Neuronal stem cell (in vitro differentiated cells): ENCODE results near the gene SLC26A11.
A peak's percentile ranks its signal among the peaks of the same experiment; 100 is the strongest.
"Not testable (repeated sequence)": the region's sequence is repeated elsewhere in the genome, so short reads cannot be mapped to it uniquely, and the experiment has no call there.

Experiments used
- DNase-seq: peaks from one replicate; pipeline ENCODE4 v3.0.0-alpha.2; 2013; ENCODE audit warnings: low spot score
- H2AFZ ChIP-seq: one replicate; pipeline ENCODE4 v1.6.1; 2013; ENCODE audit warnings: mild to moderate bottlenecking, low read length, inconsistent platforms
- H2AK5ac ChIP-seq: 2 replicates; pipeline ENCODE4 v1.6.1; 2013; ENCODE audit warnings: low read depth, mild to moderate bottlenecking, inconsistent platforms, low read length, moderate library complexity, mixed read lengths
- H2BK120ac ChIP-seq: 2 replicates; pipeline ENCODE4 v1.6.1; 2013; ENCODE audit warnings: low read depth, mild to moderate bottlenecking, inconsistent platforms, low read length, moderate library complexity, mixed read lengths
- H2BK12ac ChIP-seq: one replicate; pipeline ENCODE4 v1.6.1; 2013; ENCODE audit warnings: low read length, inconsistent platforms
- H2BK15ac ChIP-seq: 2 replicates; pipeline ENCODE4 v1.6.1; 2013; ENCODE audit warnings: mild to moderate bottlenecking, low read length, inconsistent platforms, mixed read lengths
- H2BK5ac ChIP-seq: one replicate; pipeline ENCODE4 v1.6.1; 2013; ENCODE audit warnings: inconsistent platforms, mild to moderate bottlenecking, low read length, moderate library complexity
- H3K14ac ChIP-seq: one replicate; pipeline ENCODE4 v1.6.1; 2013; ENCODE audit warnings: low read length, inconsistent platforms
- H3K18ac ChIP-seq: 2 replicates; pipeline ENCODE4 v1.6.1; 2013; ENCODE audit warnings: low read length, inconsistent platforms
- H3K23ac ChIP-seq: 2 replicates; pipeline ENCODE4 v1.6.1; 2013; ENCODE audit warnings: low read depth, mild to moderate bottlenecking, mixed read lengths, low read length, inconsistent platforms; ENCODE audit not compliant: poor library complexity
- H3K27ac ChIP-seq: replicated peaks from 3 replicates; pipeline ENCODE4 v1.5.1; 2013; ENCODE audit warnings: low read length, inconsistent platforms
- H3K27me3 ChIP-seq, 3 experiments: 2 replicates each; pipeline ENCODE4 v1.6.1; 2013; ENCODE audit warnings: low read length in 3 of 3, mild to moderate bottlenecking in 2 of 3, inconsistent platforms in 1 of 3, low read depth in 1 of 3, mixed read lengths in 1 of 3, moderate library complexity in 1 of 3; ENCODE audit not compliant: control insufficient read depth in 3 of 3, insufficient read depth in 3 of 3
- H3K36me3 ChIP-seq, 2 donors: replicated peaks in 1 of 2; 2 replicates each; pipeline ENCODE4 v1.6.1; 2013; ENCODE audit warnings: low read length in 2 of 2; ENCODE audit not compliant: control insufficient read depth in 2 of 2, insufficient read depth in 2 of 2
- H3K4ac ChIP-seq: 2 replicates; pipeline ENCODE4 v1.6.1; 2013; ENCODE audit warnings: inconsistent platforms, mild to moderate bottlenecking, low read length, moderate library complexity
- H3K4me1 ChIP-seq, 2 donors: 1 replicate in 1 of 2; 2 replicates in 1 of 2; pipeline ENCODE4 v1.6.1; 2013; ENCODE audit warnings: low read length in 2 of 2, low read depth in 1 of 2; ENCODE audit not compliant: control insufficient read depth in 2 of 2, insufficient read depth in 1 of 2
- H3K4me2 ChIP-seq: one replicate; pipeline ENCODE4 v1.6.1; 2013; ENCODE audit warnings: mild to moderate bottlenecking, low read length, inconsistent platforms; ENCODE audit not compliant: insufficient read depth, poor library complexity, severe bottlenecking
- H3K4me3 ChIP-seq, 2 donors: 2 replicates each; pipeline ENCODE4 v1.5.1; 2013; ENCODE audit warnings: low read length in 2 of 2, mild to moderate bottlenecking in 2 of 2, inconsistent platforms in 1 of 2, moderate library complexity in 1 of 2
- H3K79me1 ChIP-seq: one replicate; pipeline ENCODE4 v1.6.1; 2013; ENCODE audit warnings: low read depth, mild to moderate bottlenecking, inconsistent platforms, low read length, moderate library complexity
- H3K9ac ChIP-seq: one replicate; pipeline ENCODE4 v1.6.1; 2013; ENCODE audit warnings: mild to moderate bottlenecking, low read depth, low read length, inconsistent platforms; ENCODE audit not compliant: poor library complexity
- H3K9me3 ChIP-seq, 2 donors: replicated peaks in 1 of 2; 2 replicates each; pipeline versions ENCODE3 to v1.6.1; 2013; ENCODE audit warnings: low read length in 2 of 2, mild to moderate bottlenecking in 2 of 2, inconsistent platforms in 1 of 2, low read depth in 1 of 2, mixed read lengths in 1 of 2, moderate library complexity in 1 of 2; ENCODE audit not compliant: control insufficient read depth in 2 of 2, insufficient read depth in 1 of 2
- H4K8ac ChIP-seq: one replicate; pipeline ENCODE4 v1.6.1; 2013; ENCODE audit warnings: low read depth, mild to moderate bottlenecking, inconsistent platforms, low read length, moderate library complexity
- H4K91ac ChIP-seq: one replicate; pipeline ENCODE4 v1.6.1; 2013; ENCODE audit warnings: low read length, low read depth, mild to moderate bottlenecking, inconsistent platforms; ENCODE audit not compliant: poor library complexity
- WGBS, 2 donors: extraction: QIAGEN DNeasy Blood & Tissue Kit; methylation state at CpG; one replicate each; pipeline ENCODE4 v1.1.7; 2013; ENCODE audit warnings: missing lambda C conversion rate in 2 of 2, mixed read lengths in 1 of 2; ENCODE audit not compliant: insufficient read length in 2 of 2, insufficient replicate concordance in 1 of 2; ENCODE audit errors: extremely low coverage in 2 of 2; 5-methylcytosine and 5-hydroxymethylcytosine counted together

SLC26A11 gene

DNA sequence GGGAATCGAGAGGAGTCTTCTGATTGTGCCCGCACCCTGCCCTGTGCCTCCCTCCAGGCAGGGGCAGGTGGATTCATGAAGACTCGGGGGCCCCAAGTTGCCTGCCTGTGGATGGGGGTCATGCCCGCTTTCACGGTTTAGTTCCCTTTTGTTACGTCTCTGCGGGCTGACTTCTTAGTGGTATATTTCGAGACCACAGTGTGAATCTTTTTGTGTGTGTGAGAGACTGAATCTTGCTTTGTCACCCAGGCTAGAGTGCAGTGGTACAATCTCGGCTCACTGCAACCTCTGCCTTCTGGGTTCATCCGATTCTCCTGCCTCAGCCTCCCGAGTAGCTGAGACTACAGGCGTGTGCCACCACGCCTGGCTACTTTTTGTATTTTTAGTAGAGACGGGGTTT, 22.3 kb downstream of the SLC26A11 start:
- no peak overlapping the region for H3K23ac ChIP-seq
- no peaks in the 10 kb centered on the region for H3K9me3 ChIP-seq
- no peaks in the 10 kb centered on the region for H3K79me1 ChIP-seq
- no peak overlapping the region for H3K14ac ChIP-seq
- no peak overlapping the region for H3K27ac ChIP-seq
- peaks cover 17 to 62% of the 10 kb centered on the region in 2 donors for H3K36me3 ChIP-seq
- H4K91ac ChIP-seq: no peak overlapping the region
- H3K4me1 ChIP-seq: no peaks in the 10 kb centered on the region
- H4K8ac ChIP-seq: no peak overlapping the region
- no peak overlapping the region for H2BK15ac ChIP-seq
- no peak overlapping the region for H3K4me2 ChIP-seq
- no peaks in the 10 kb centered on the region for H3K27me3 ChIP-seq
- no peak overlapping the region for H2BK12ac ChIP-seq
- H2AK5ac ChIP-seq: no peak overlapping the region
- H2AFZ ChIP-seq: no peak overlapping the region
- no peak overlapping the region for H2BK120ac ChIP-seq
- H3K4me3 ChIP-seq: peak overlapping the region in 1 of 2 donors; percentile 39
- no peak overlapping the region for H3K9ac ChIP-seq
- no CpG with 5 or more reads among the region's 14 CpGs for WGBS, 2 donors
- no peak overlapping the region for H2BK5ac ChIP-seq
- DNase-seq: no peak
- H3K18ac ChIP-seq: no peak overlapping the region
- no peak overlapping the region for H3K4ac ChIP-seq

DNA sequence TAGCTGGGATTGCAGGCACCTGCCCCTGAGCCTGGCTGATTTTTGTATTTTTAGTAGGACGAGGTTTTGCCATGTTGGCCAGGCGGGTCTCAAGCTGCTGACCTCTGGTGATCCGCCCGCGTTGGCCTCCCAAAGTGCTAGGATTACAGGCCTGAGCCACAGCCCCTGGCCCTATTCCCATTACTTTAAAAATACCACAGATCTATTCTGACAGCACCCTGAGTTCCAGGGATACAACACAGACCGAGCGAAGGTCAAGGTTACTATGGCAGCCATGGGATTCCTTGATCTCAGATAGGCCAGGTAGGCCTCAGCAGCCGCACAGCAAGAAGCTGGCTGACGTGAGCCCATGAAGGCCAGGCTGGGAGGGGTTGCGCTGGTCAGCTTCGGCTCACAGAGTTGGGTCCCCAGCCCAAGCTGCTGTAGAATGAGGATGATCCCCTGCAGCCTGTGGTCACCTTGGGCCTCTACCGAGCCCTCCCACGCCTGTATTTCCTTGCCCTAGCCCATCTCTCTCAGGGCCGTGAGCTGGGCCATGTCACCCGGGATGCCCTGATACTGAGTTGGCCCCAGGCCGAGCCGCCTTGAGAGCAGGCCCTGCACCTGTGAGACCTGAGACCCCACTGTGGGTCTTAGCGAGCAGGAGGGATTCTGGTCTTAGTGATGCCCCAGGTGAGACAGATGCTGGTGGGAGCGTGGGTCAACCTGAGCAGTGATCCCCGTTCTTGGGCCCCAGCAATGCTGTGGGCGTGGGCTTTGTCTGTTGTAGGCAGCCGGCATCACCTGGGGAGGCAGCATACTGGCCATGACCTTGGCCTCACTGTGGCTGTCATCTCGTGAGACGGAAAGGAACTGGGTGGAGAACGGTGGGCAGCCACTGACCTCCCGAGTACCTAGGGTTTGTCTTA, 23.6 kb downstream of the SLC26A11 start:
- no peak overlapping the region for H2AK5ac ChIP-seq
- peaks cover 11 to 54% of the 10 kb centered on the region in 2 donors for H3K36me3 ChIP-seq
- no peak overlapping the region for H2BK15ac ChIP-seq
- no peaks in the 10 kb centered on the region for H3K4me1 ChIP-seq
- H3K79me1 ChIP-seq: no peaks in the 10 kb centered on the region
- H2BK12ac ChIP-seq: no peak overlapping the region
- H2BK120ac ChIP-seq: no peak overlapping the region
- H3K14ac ChIP-seq: no peak overlapping the region
- H3K9ac ChIP-seq: peak overlapping the region; percentile 39
- DNase-seq: no peak
- no peak overlapping the region for H4K8ac ChIP-seq
- no peak overlapping the region for H4K91ac ChIP-seq
- peak overlapping the region; percentile 39 for H3K23ac ChIP-seq
- H3K4me2 ChIP-seq: no peak overlapping the region
- H2BK5ac ChIP-seq: no peak overlapping the region
- no peak overlapping the region for H3K4me3 ChIP-seq
- no peaks in the 10 kb centered on the region for H3K27me3 ChIP-seq
- H2AFZ ChIP-seq: no peak overlapping the region
- H3K4ac ChIP-seq: no peak overlapping the region
- H3K18ac ChIP-seq: peak overlapping the region; percentile 25
- no CpG with 5 or more reads among the region's 26 CpGs for WGBS, 2 donors
- H3K27ac ChIP-seq: no peak overlapping the region
- no peaks in the 10 kb centered on the region for H3K9me3 ChIP-seq

DNA sequence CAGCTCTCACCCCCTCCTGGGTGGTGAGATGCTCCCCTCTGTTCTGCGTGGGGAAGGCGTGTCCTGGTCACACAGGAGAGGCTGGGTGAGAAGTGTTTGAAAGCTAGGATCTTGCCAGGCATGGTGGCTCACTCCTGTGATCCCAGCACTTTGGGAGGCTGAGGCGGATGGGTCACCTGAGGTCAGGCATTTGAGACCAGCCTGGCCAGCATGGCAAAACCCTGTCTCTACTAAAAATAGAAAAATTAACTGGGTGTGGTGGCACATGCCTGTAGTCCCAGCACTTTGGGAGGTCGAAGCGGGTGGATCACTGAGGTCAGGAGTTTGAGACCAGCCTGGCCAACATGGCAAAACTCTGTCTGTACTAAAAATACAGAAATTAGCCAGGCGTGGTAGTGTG, 24.2 kb downstream of the SLC26A11 start:
- H3K27ac ChIP-seq, H2AFZ ChIP-seq, H2BK120ac ChIP-seq, DNase-seq, H4K91ac ChIP-seq, H2BK15ac ChIP-seq, H3K9me3 ChIP-seq, H3K79me1 ChIP-seq, H3K14ac ChIP-seq, H3K4me2 ChIP-seq, H3K4me3 ChIP-seq, H3K4me1 ChIP-seq, H3K27me3 ChIP-seq, H3K4ac ChIP-seq, H2AK5ac ChIP-seq, H3K9ac ChIP-seq, H2BK5ac ChIP-seq, H3K18ac ChIP-seq, H2BK12ac ChIP-seq, H4K8ac ChIP-seq: not testable (repeated sequence)
- Histone ChIP-seq H3K23ac (peak overlapping the region; percentile 39), H3K36me3 (peaks cover 14 to 54% of the 10 kb centered on the region in 2 donors)
- no CpG with 5 or more reads among the region's 6 CpGs for WGBS, 2 donors

DNA sequence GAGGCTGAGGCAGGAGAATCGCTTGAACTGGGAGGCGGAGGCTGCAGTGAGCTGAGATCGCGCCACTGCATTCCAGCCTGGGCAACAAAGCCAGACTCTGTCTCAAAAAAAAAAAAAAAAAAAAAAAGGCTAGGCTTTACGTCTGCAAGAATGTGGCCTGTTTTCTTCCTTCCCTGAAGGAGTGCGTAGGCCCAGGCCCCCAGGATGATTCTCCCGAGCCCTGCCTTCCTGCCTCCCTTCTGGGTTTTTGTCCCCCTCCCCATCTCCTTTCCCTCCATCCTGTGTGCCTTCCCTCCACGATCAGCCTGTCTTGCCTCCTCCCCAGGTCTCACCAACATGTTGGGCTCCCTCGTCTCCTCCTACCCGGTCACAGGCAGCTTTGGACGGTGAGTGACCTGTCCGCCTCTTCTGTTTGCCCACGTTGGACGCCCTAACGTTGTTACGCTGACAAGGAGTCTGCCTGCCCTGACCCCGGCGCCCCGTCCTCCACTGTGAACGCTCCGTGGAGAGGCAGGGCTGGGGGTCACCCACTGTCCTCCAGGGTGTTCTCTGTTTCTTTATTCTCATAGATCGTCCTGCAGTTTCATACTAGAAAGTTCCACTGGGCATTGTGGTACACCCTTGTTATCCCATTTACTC, 24.8 kb downstream of the SLC26A11 start:
- peaks cover 15 to 50% of the 10 kb centered on the region in 2 donors for H3K36me3 ChIP-seq
- H3K23ac ChIP-seq: no peak overlapping the region
- WGBS, 2 donors: no CpG with 5 or more reads among the region's 22 CpGs
- H2BK5ac ChIP-seq: no peak overlapping the region
- H2AFZ ChIP-seq: no peak overlapping the region
- no peaks in the 10 kb centered on the region for H3K9me3 ChIP-seq
- no peak overlapping the region for H2BK15ac ChIP-seq
- H2BK12ac ChIP-seq: no peak overlapping the region
- H2BK120ac ChIP-seq: no peak overlapping the region
- H3K4ac ChIP-seq: no peak overlapping the region
- no peak overlapping the region for H3K4me2 ChIP-seq
- DNase-seq: no peak
- no peak overlapping the region for H4K91ac ChIP-seq
- no peak overlapping the region for H3K14ac ChIP-seq
- peak overlapping the region; percentile 17 for H3K27ac ChIP-seq
- peak overlapping the region in 1 of 2 donors; percentile 59 for H3K4me3 ChIP-seq
- no peak overlapping the region for H2AK5ac ChIP-seq
- H3K18ac ChIP-seq: no peak overlapping the region
- H4K8ac ChIP-seq: no peak overlapping the region
- H3K4me1 ChIP-seq: no peaks in the 10 kb centered on the region
- no peaks in the 10 kb centered on the region for H3K79me1 ChIP-seq
- H3K27me3 ChIP-seq: no peaks in the 10 kb centered on the region
- peak overlapping the region; percentile 24 for H3K9ac ChIP-seq
